Mucosa of stomach (tissue), 1 donor: ENCODE data around the gene RNF223.
"Not testable (repeated sequence)": the region's sequence is repeated elsewhere in the genome, so short reads cannot be mapped to it uniquely, and the experiment has no call there.

ENCODE experiments used
- H3K27me3 ChIP-seq: one replicate; pipeline ENCODE4 v1.7.0; 2013; ENCODE audit warnings: mild to moderate bottlenecking, low read length; ENCODE audit not compliant: control insufficient read depth, insufficient read depth
- H3K36me3 ChIP-seq: one replicate; pipeline ENCODE4 v1.7.0; 2013; ENCODE audit warnings: low read length; ENCODE audit not compliant: control insufficient read depth, insufficient read depth
- H3K4me1 ChIP-seq: one replicate; pipeline ENCODE4 v1.7.0; 2013; ENCODE audit warnings: mild to moderate bottlenecking, low read length; ENCODE audit not compliant: control insufficient read depth, insufficient read depth
- H3K4me3 ChIP-seq: one replicate; pipeline ENCODE4 v1.7.0; 2013; ENCODE audit warnings: low read length
- H3K9ac ChIP-seq: one replicate; pipeline ENCODE4 v1.7.0; 2013; ENCODE audit warnings: mild to moderate bottlenecking, low read length, moderate library complexity
- H3K9me3 ChIP-seq: one replicate; pipeline ENCODE4 v1.7.0; 2013; ENCODE audit warnings: mild to moderate bottlenecking, low read length, moderate library complexity; ENCODE audit not compliant: control insufficient read depth
- donor health status: Pancreatic carcinoma.

The RNF223 gene

GRCh38 chr1:1038694-1039093 is 35.4 kb downstream of the RNF223 start:
- Histone ChIP-seq H3K9me3 (no peaks in the 10 kb centered on the region), H3K27me3 (peaks cover 44% of the 10 kb centered on the region), H3K9ac (no peak overlapping the region), H3K4me1 (peaks cover 17% of the 10 kb centered on the region), H3K36me3 (no peaks in the 10 kb centered on the region), H3K4me3 (no peak overlapping the region)

DNA sequence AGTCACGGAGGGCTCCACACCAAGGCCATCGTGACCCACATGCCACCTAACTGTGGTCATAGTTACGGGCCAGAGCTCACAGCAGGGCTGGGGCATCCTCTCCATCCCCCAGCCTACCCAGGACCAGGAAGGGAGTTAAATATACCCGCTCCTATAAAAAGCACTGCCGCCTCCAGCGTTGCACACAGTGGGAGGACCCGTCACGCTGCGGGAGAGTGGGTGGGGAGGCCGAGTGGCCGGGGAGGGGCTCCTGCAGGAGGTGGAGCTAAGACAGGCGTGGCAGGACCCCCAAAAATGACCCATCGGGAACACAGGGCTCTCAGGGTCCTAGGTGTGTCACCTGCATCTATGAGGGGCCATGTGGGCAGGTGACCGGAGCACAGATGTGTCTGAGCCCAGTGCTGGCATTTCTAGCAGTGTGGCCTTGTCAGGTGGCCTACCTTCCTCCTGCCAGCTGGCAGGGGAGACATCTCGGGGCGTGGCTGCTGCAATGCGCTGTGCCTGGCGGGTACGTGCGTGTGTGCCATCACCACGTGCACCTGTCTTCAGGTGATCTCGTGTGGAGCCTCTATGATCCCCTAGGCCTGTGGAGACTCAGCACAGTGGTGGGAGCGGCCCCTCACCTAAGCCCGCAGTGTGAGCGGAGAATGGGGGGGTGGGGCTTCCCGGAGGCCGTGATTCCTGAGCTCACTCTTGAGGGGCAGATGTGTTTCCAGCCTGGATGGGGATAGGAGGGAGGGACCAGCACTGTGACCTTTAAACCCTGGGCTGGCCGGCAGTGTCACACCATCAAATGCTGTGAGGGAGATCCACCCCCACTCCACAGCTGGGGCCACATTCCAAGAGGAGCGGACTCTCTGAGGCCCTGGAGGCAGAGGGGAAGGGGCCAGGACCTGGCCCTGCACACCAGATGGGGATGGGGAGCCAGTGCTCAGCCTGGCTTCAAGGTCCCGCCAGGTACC is 36.5 kb downstream of the RNF223 start:
- peaks cover 19% of the 10 kb centered on the region for H3K4me1 ChIP-seq
- no peaks in the 10 kb centered on the region for H3K9me3 ChIP-seq
- H3K4me3 ChIP-seq: no peak overlapping the region
- H3K9ac ChIP-seq: no peak overlapping the region
- peaks cover 46% of the 10 kb centered on the region for H3K27me3 ChIP-seq
- H3K36me3 ChIP-seq: no peaks in the 10 kb centered on the region

DNA sequence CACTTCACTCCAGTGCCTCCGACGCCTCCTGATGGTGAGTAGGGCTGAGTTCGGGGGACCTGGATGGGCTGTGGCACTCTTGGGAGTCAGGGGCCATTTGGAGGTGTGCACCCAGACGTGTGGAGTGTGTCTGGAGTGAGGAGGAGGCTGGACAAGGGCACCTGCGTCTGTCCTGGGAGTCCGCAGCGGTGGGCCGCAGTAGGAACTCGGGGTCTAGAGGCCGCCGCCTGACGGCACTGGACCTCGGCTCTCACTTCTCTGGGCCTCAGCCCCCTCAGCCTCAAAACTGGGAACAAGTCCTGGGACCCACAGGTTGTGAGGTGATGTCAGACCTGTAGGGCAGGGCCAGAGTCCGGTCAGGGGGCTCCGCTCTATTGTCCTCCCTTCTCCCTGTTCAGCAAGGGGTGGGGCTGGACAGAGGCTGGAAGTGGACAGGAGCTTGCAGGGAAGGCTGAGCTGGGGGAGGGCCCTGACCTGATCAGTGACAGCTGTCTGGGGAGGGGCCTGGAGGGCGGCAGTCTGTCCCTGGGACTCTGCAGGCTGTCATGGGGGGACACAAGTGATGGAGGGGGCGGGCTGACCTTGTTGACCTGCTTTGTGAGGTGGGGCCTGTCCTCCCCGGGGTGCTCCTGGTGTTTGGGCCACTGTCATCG is 38.7 kb downstream of the RNF223 start:
- H3K9ac ChIP-seq: no peak overlapping the region
- no peak overlapping the region for H3K4me3 ChIP-seq
- H3K36me3 ChIP-seq: no peaks in the 10 kb centered on the region
- H3K4me1 ChIP-seq: peaks cover 27% of the 10 kb centered on the region
- H3K27me3 ChIP-seq: peaks cover 55% of the 10 kb centered on the region
- no peaks in the 10 kb centered on the region for H3K9me3 ChIP-seq

DNA sequence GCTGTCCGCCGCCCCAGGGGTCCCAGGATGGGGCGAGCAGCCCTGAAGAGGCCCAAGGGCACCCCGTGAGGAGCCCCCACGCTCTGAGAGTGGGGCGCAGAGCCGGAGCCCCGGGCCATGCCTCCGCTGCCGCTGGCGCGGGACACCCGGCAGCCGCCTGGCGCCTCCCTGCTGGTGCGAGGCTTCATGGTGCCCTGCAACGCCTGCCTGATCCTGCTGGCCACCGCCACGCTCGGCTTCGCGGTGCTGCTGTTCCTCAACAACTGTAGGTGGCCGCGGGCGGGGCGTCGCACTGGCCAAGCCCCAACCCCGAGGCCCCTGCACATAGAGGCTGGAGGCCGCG is 39.7 kb downstream of the RNF223 start:
- Histone ChIP-seq H3K36me3 (no peaks in the 10 kb centered on the region), H3K4me1 (peaks cover 17% of the 10 kb centered on the region), H3K9me3 (no peaks in the 10 kb centered on the region), H3K4me3 (no peak overlapping the region), H3K27me3 (peaks cover 47% of the 10 kb centered on the region), H3K9ac (no peak overlapping the region)

DNA sequence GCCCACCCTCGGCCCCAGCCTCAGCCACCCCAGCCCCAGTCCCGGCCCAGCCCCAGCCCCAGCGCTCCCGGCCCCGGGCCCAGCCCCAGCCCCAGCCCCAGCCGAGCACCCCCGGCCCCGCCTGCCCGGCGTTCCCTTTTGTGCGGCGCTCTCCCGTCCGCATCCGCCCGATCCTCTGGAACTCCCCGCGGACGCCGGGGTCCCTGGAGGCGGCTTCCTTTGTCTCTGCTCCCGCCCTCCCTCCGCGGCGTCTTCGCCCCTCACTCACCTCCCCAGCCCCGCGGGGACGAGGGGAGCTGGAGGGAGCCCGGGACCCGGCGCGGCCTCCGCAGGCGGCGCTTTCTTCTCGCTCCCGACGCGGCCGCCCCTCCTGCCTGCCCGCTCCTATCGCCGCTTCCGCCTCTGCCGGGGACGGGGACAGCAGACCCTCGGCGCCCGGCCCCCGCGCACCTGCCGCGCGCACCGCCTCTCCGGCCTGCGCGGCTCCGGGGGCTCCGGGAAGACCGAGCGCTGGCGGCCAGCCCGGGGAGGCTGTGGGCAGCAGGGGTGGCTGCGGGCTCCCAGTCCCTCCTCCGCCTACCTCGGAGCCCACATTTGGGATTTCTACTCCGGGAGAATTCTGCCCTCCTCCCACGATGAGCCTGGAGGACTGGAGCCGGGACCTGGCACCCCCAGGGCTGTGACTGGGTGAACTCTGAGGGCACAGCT is 40.2 kb downstream of the RNF223 start:
- H3K4me3 ChIP-seq: no peak overlapping the region
- H3K36me3 ChIP-seq: no peaks in the 10 kb centered on the region
- H3K9me3 ChIP-seq: no peaks in the 10 kb centered on the region
- peaks cover 42% of the 10 kb centered on the region for H3K27me3 ChIP-seq
- peaks cover 12% of the 10 kb centered on the region for H3K4me1 ChIP-seq
- no peak overlapping the region for H3K9ac ChIP-seq

GRCh38 chr1:1033009-1033587 is 41.0 kb downstream of the RNF223 start:
- Histone ChIP-seq H3K4me3 (no peak overlapping the region), H3K4me1 (peaks cover 11% of the 10 kb centered on the region), H3K27me3 (peaks cover 34% of the 10 kb centered on the region), H3K36me3 (no peaks in the 10 kb centered on the region), H3K9me3 (no peaks in the 10 kb centered on the region), H3K9ac (no peak overlapping the region)

GRCh38 chr1:1032424-1032823 is 41.7 kb downstream of the RNF223 start:
- peaks cover 31% of the 10 kb centered on the region for H3K27me3 ChIP-seq
- no peaks in the 10 kb centered on the region for H3K36me3 ChIP-seq
- H3K4me3 ChIP-seq: no peak overlapping the region
- H3K9me3 ChIP-seq: no peaks in the 10 kb centered on the region
- no peak overlapping the region for H3K9ac ChIP-seq
- peaks cover 11% of the 10 kb centered on the region for H3K4me1 ChIP-seq

DNA sequence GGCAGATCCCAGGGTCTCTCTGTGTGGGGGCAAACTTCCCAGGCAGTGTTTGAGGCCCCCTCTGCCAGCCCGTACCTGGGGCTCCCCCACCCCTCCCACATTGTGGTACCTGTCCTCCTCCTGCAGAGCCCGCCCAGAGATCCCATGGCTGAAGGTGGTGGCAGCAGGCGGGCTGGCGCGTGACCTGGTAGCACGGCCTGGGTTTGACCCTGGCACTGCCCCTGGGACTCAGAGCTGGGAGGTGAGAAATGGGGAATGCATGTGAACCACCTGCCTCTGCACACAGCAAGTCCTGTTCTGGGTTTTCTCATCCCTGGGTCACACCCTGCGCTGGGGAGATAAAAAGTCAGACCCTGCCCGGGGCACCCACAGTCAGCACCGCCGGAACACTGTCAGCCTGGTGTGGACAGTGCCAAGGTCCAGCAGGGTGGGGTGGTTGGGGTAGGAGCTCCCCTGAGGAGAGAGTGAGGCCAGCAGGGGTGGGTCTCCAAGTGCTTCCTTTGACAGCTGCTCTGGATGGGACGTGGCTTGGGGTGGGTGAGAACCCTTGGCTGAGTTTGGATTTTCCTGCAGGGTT is 42.4 kb downstream of the RNF223 start:
- no peaks in the 10 kb centered on the region for H3K9me3 ChIP-seq
- no peak overlapping the region for H3K4me3 ChIP-seq
- no peaks in the 10 kb centered on the region for H3K36me3 ChIP-seq
- H3K4me1 ChIP-seq: peaks cover 11% of the 10 kb centered on the region
- peaks cover 27% of the 10 kb centered on the region for H3K27me3 ChIP-seq
- no peak overlapping the region for H3K9ac ChIP-seq

DNA sequence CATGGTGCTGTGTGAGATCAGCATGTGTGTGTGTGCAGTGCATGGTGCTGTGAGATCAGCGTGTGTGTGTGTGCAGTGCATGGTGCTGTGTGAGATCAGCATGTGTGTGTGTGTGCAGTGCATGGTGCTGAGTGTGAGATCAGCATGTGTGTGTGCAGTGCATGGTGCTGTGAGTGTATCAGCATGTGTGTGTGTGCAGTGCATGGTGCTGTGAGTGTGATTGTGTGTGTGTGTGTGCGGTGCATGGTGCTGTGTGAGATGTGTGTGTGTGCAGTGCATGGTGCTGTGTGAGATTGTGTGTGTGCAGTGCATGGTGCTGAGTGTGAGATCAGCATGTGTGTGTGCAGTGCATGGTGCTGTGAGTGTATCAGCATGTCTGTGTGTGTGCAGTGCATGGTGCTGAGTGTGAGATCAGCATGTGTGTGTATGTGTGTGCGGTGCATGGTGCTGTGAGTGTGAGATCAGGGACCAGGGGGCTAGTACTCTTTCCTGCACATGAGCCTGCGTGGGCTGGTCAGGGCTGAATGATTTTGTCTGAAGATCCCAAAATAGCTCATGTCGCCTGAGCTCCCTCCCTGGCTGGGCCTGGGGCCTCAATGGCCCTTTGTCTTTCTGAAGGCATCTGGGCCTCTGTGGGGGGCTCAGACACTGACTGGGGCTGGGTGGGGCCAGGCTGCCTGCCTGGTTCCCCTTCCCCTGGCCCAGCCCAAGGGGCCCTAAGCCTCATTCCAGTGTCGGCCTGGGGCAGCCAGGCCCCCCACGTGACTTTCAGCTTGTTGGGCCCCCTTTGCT is 43.0 kb downstream of the RNF223 start:
- not testable (repeated sequence) for H3K4me3 ChIP-seq, H3K36me3 ChIP-seq, H3K9ac ChIP-seq, H3K9me3 ChIP-seq
- peaks cover 21% of the 10 kb centered on the region for H3K27me3 ChIP-seq
- peaks cover 11% of the 10 kb centered on the region for H3K4me1 ChIP-seq

GRCh38 chr1:1027791-1028190 is 46.3 kb downstream of the RNF223 start:
- H3K27me3 ChIP-seq: peaks cover 11% of the 10 kb centered on the region
- H3K36me3 ChIP-seq: no peaks in the 10 kb centered on the region
- H3K4me3 ChIP-seq: no peak overlapping the region
- H3K9ac ChIP-seq: no peak overlapping the region
- H3K4me1 ChIP-seq: peaks cover 31% of the 10 kb centered on the region
- no peaks in the 10 kb centered on the region for H3K9me3 ChIP-seq
